Renal pelvis (tissue), 12 donors: ENCODE data around the gene RPUSD4. TPM values are rescaled to one million over a fixed set of nuclear protein-coding genes. Genes with fewer than 3 reads are reported as not detected.
"Not testable (repeated sequence)": the region's sequence is repeated elsewhere in the genome, so short reads cannot be mapped to it uniquely, and the experiment has no call there.

Experiments used
- DNase-seq: peaks from one replicate; pipeline ENCODE4 v3.0.0-alpha.2; 2013
- long read RNA-seq, 16 experiments: transcript quantifications; one replicate each; lab custom pipeline, GENCODE V29; 2026
- polyA plus RNA-seq, 3 donors: library from polyadenylated mRNA; unstranded; fragments of 120-200 nt; gene quantifications; one replicate each; pipeline ENCODE4 v1.2.1, GENCODE V29; 2013; ENCODE audit not compliant: insufficient read length in 3 of 3

The RPUSD4 gene
- 10 to 100 TPM; 30.1 to 39.5 (median 38.7) TPM for polyA plus RNA-seq
- long read RNA-seq, donor 1, transcript RPUSD4-201 (7 exons, 2,512 nt), result major isoform, 8 of 9 reads
- long read RNA-seq, donor 1, partial matches to known transcripts, result 0 of 9 reads
- long read RNA-seq, donor 1, other reads (novel, unspliced or antisense), result 0 of 9 reads
- long read RNA-seq, donor 2, transcript RPUSD4-201 (7 exons, 2,512 nt), result major isoform, 12 of 27 reads
- long read RNA-seq, donor 2, partial matches to known transcripts, result 13 of 27 reads
- long read RNA-seq, donor 2, other reads (novel, unspliced or antisense), result 0 of 27 reads
- long read RNA-seq, donor 3, transcript RPUSD4-201 (7 exons, 2,512 nt), result major isoform, 7 of 7 reads
- long read RNA-seq, donor 3, partial matches to known transcripts, result 0 of 7 reads
- long read RNA-seq, donor 3, other reads (novel, unspliced or antisense), result 0 of 7 reads
- long read RNA-seq, donor 4, transcript RPUSD4-201 (7 exons, 2,512 nt), result major isoform, 9 of 17 reads
- long read RNA-seq, donor 4, partial matches to known transcripts, result 6 of 17 reads
- long read RNA-seq, donor 4, other reads (novel, unspliced or antisense), result 0 of 17 reads
- long read RNA-seq, donor 5, transcript RPUSD4-201 (7 exons, 2,512 nt), result major isoform, 7 of 9 reads
- long read RNA-seq, donor 5, partial matches to known transcripts, result 0 of 9 reads
- long read RNA-seq, donor 5, other reads (novel, unspliced or antisense), result 0 of 9 reads
- long read RNA-seq, donor 6, transcript RPUSD4-201 (7 exons, 2,512 nt), result major isoform, 11 of 16 reads
- long read RNA-seq, donor 6, partial matches to known transcripts, result 0 of 16 reads
- long read RNA-seq, donor 6, other reads (novel, unspliced or antisense), result 0 of 16 reads
- long read RNA-seq, donor 7, partial matches to known transcripts, result 0 of 6 reads
- long read RNA-seq, donor 7, other reads (novel, unspliced or antisense), result 0 of 6 reads
- long read RNA-seq, donor 8, partial matches to known transcripts, result 0 of 5 reads
- long read RNA-seq, donor 8, other reads (novel, unspliced or antisense), result 0 of 5 reads
- long read RNA-seq, donor 9, transcript RPUSD4-201 (7 exons, 2,512 nt), result major isoform, 12 of 13 reads
- long read RNA-seq, donor 9, partial matches to known transcripts, result 0 of 13 reads
- long read RNA-seq, donor 9, other reads (novel, unspliced or antisense), result 0 of 13 reads
- long read RNA-seq, donor 10, transcript RPUSD4-201 (7 exons, 2,512 nt), result major isoform, 5 of 10 reads
- long read RNA-seq, donor 10, transcript RPUSD4-207 (3 exons, 1,030 nt), result major isoform, 5 of 10 reads
- long read RNA-seq, donor 10, partial matches to known transcripts, result 0 of 10 reads
- long read RNA-seq, donor 10, other reads (novel, unspliced or antisense), result 0 of 10 reads
- long read RNA-seq, donor 11, transcript RPUSD4-201 (7 exons, 2,512 nt), result major isoform, 8 of 8 reads
- long read RNA-seq, donor 11, partial matches to known transcripts, result 0 of 8 reads
- long read RNA-seq, donor 11, other reads (novel, unspliced or antisense), result 0 of 8 reads
- long read RNA-seq, donor 12, transcript RPUSD4-201 (7 exons, 2,512 nt), result major isoform, 6 of 8 reads
- long read RNA-seq, donor 12, partial matches to known transcripts, result 0 of 8 reads
- long read RNA-seq, donor 12, other reads (novel, unspliced or antisense), result 0 of 8 reads
- long read RNA-seq, donor 13, transcript RPUSD4-201 (7 exons, 2,512 nt), result major isoform, 7 of 9 reads
- long read RNA-seq, donor 13, partial matches to known transcripts, result 0 of 9 reads
- long read RNA-seq, donor 13, other reads (novel, unspliced or antisense), result 0 of 9 reads
- long read RNA-seq, donor 14, result 0 reads
- long read RNA-seq, donor 15, transcript RPUSD4-201 (7 exons, 2,512 nt), result major isoform, 8 of 11 reads
- long read RNA-seq, donor 15, partial matches to known transcripts, result 0 of 11 reads
- long read RNA-seq, donor 15, other reads (novel, unspliced or antisense), result 0 of 11 reads
- long read RNA-seq, donor 16, transcript RPUSD4-201 (7 exons, 2,512 nt), result major isoform, 7 of 10 reads
- long read RNA-seq, donor 16, partial matches to known transcripts, result 0 of 10 reads
- long read RNA-seq, donor 16, other reads (novel, unspliced or antisense), result 0 of 10 reads

GRCh38 chr11:126211236-126212088, at the start of gene RPUSD4, which contains the start of gene FAM118B:
TSS of gene RPUSD4 (minus strand) at chr11:126211650. CDS start at chr11:126211638, 12 bp downstream.
TSS of gene FAM118B (plus strand) at chr11:126211782. CDS start at chr11:126235002, 23,220 bp downstream.
- DNase-seq, result peak; percentile 96

DNA sequence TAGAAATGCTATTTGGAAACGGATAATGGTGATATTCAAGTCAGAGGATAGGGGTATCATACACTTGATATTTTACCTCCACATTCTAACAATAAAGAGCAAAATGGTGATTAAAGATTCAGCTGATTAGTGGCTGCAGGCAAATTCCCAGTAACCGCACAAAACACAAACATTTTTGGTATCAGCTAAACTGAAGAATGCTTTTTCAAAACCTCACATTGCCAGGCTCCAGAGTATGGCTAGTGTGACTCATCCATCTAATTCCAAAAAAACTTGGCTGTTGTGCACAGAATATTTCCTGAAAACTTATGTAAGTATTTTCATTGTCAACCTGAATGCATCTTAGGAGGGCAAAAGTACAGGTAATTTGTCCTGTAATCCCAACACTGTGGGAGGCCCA, 46.3 kb upstream of the RPUSD4 start:
- DNase-seq, result no peak

GRCh38 chr11:126257144-126257543, 45.7 kb upstream of the RPUSD4 start:
- no peak for DNase-seq

- DNase-seq, result no peak
Measured at GRCh38 chr11:126256216-126256615, 44.8 kb upstream of the RPUSD4 start.

- not testable (repeated sequence) for DNase-seq
Measured at GRCh38 chr11:126255507-126255906, 44.1 kb upstream of the RPUSD4 start.

DNA sequence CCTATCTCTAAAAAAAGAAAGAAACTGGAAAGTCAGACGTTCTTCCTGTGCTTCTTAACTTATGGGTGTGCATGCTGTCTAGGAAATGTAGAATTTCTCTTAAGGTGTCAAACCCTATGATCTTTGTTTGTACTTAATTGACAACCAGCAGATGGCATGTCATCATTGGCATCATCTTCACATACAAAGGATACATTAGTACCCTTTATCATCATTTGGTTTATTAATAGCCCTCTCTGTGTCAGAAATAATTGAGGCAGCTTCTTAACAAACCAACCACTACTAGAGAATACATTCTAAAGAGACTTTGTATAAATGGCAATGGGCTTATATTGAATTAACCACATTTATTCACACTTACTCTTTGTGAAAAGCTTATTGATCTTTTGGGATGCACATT, 43.4 kb upstream of the RPUSD4 start:
- no peak for DNase-seq

GRCh38 chr11:126253265-126253664, 41.8 kb upstream of the RPUSD4 start:
- no peak for DNase-seq

DNA sequence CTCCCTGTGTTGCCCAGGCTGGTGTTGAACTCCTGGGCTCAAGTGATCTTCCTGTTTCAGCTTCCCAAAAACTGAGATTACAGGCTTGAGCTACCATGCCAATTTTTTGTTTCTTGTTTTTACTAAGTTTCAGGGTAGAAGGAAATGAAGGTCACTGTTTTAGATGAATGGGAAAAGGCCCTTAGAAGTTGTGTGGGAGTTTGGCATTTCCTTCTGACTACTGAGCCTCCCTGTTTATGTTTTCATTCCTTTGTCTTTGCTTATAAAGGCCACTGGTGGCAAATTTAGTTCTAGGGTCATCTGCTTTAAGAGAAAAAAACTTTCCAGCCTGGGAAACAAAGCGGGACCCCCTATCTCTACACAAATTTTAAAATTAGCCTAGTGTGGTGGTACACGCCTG, 35.2 kb upstream of the RPUSD4 start:
- DNase-seq, result no peak

DNA sequence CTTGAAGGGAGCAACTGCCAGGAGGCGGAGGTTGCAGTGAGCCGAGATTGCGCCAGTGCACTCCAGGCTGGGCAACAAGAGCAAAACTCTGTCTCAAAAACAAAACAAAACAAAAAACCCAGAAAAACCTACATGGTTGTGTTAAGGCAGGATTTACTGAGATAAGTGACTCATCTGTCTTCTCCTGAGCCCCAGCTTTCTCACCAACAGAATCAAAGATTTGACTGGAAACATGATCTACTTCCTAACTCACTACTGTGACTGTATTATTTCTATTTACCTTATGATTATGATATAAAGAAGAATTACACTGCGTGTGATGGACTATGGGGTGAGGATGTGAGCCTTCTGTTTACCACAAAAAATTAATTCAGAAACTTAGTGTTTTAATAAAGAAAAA, 21.9 kb upstream of the RPUSD4 start:
- no peak for DNase-seq

DNA sequence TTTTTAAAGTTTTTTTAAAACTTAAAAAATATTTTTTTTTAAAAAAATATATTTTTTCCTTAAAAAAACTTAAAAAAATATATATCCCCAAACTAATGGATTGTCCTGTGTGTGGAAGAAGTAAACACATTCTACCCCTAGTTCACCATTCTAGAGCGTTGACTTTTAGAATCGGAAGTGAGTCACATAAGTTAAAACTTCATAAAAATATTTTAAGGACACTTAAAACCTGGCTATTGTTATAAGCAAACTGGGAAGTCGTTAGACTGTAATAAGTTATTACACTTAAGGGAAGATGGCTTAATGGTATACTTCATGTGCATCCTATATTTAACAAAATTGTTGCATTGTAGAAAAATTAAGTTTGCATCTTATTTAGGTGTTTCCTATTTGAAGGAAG, 21.2 kb upstream of the RPUSD4 start:
- no peak for DNase-seq

GRCh38 chr11:126231725-126232459, 20.4 kb upstream of the RPUSD4 start:
- no peak for DNase-seq

- no peak for DNase-seq
Measured at GRCh38 chr11:126229858-126230540, 18.5 kb upstream of the RPUSD4 start.

DNA sequence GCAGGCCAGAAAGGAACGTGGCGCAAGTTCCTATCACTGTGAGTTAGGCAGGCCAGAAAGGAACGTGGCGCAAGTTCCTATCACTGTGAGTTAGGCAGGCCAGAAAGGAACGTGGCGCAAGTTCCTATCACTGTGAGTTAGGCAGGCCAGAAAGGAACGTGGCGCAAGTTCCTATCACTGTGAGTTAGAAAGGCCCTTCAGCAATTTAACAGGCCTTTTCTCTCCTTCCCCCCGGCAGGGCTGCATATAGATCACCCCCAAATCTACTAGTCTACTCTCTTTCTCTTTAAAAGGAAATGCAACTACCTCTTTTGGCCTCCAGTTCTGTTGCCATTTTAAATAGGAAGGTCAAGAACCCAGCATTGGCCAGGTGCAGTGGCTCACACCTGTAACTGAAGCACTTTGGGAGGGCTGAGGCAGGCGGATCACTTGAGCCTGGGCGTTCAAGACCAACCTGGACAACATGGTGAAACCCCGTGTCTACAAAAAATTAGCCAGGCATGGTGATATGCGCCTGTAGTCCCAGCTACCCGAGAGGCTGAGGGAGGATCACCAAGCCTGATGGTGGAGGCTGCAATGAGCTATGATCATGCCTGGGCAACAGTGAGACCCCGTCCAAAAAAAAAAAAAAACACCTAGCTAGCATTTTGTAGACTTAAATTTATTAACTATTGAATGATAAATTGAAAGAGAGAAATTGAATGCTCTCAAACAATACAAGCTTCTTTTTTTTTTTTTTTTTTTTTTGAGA, 15.1 kb upstream of the RPUSD4 start:
- no peak for DNase-seq

GRCh38 chr11:126225295-126225665, 13.8 kb upstream of the RPUSD4 start:
- no peak for DNase-seq

DNA sequence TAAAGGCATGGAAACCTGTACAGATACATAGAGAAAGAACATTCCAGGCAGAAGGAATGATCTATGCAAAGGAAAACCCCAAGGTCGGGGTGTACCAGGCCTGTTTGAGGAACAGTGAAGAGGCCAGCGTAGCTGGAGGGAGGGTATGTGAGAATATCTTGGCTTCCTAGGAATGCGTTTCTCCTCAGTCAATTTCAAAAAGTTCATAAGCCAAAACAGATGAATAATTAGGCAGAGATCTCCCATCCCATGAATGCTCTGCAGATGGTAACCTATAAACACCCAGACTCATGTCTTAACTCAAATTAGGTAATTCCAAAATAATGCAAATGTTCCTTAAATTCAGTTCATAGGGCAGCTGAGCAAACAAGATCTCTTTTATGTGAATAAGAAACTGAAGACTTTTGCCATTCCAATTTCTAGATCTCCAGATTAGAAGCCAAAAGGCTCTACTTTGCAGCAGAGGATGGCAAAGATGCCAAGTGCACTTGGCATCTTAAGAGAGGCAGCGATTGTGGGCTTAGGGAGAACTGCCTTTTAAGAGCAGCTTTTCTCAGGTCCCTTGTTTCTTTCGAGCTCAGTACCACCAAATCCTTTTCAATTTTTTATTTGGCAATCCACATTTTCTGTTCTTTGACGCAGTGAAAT, 13.3 kb upstream of the RPUSD4 start:
- DNase-seq, result no peak

DNA sequence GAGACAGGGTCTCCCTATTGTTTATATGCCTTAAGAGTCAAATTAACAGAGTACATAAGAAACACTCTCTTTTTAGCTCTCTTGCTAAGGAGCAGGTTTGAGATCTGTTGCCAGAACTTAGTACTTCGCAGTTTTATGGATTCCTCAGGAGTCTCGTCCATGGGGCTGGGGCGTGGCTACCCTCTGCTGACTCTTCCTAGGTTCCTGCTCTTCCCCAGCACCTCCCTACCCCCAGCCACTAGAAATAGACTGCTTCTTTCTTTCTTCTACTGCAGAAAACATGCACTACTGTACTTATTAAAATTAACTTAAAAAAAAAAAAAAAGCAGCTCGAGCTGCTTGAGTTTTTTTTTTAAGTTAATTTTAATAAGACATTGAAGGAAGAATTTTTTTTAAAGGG, 8.1 kb upstream of the RPUSD4 start:
- no peak for DNase-seq

DNA sequence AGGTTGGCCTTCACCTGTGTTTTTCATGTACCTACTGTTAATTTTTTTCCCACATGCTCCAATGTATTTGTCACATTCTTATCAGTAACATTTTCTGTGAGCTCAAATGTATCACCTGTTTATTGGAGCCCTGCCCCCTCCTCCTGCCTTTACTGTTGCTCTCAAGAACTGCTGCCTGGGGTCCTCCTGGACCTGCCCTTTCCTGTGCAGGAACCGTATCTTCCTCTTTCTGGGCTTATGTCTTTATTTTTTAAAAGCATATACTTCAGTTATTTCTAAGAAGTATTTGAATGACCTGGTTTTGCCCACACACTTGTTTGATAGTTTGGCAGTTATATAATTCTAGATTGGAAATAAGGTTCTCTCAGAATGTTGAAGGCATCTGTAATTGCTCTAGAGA, 6.0 kb upstream of the RPUSD4 start:
- no peak for DNase-seq
